Stomach (tissue), 9 donors: ENCODE results near the gene MAPRE2. TPM values are rescaled to one million over a fixed set of nuclear protein-coding genes. Genes with fewer than 3 reads are reported as not detected.

ENCODE experiments used
- DNase-seq, 2 donors: peaks; one replicate each; pipeline versions ENCODE4 v3.0.0 to v3.0.0-alpha.2; 2013 to 2019
- H3K27ac ChIP-seq, 5 donors: fragments of 200-600 bp in 4 of 5; sonication (generic) in 4 of 5; one replicate each; pipeline ENCODE4 v1.5.1; 2013 to 2019; ENCODE audit warnings: mild to moderate bottlenecking in 1 of 5, moderate library complexity in 1 of 5
- H3K27me3 ChIP-seq, 3 donors: fragments of 200-600 bp; sonication (generic); one replicate each; pipeline ENCODE4 v1.5.1; 2017 to 2019; ENCODE audit warnings: mixed run types in 1 of 3
- H3K36me3 ChIP-seq, 4 donors: fragments of 200-600 bp; sonication (generic); 1 replicate in 3 of 4; 2 replicates in 1 of 4; pipeline ENCODE4 v1.5.1; 2016 to 2019
- H3K4me1 ChIP-seq, 4 donors: fragments of 200-600 bp; sonication (generic); one replicate each; pipeline ENCODE4 v1.5.1; 2016 to 2019
- H3K4me3 ChIP-seq, 4 donors: fragments of 200-600 bp; sonication (generic) in 3 of 4; one replicate each; pipeline ENCODE4 v1.5.1; 2016 to 2019; ENCODE audit warnings: mild to moderate bottlenecking in 1 of 4
- H3K9me3 ChIP-seq, 4 donors: fragments of 200-600 bp; sonication (generic); one replicate each; pipeline ENCODE4 v1.5.1; 2016 to 2019
- CTCF ChIP-seq, 7 experiments: fragments of 450-650 bp in 4 of 7; fragments of 200-600 bp in 3 of 7; sonication (generic) in 3 of 7; IDR thresholded peaks; one replicate each; pipeline ENCODE4 v1.5.1; 2016 to 2019; ENCODE audit warnings: antibody characterized with exemption in 7 of 7, control low read depth in 2 of 7, mild to moderate bottlenecking in 1 of 7
- EP300 ChIP-seq: sonication (generic); formaldehyde crosslinking; IDR thresholded peaks from one replicate; pipeline ENCODE4 v1.6.1; 2017; ENCODE audit warnings: antibody characterized with exemption
- POLR2A ChIP-seq, 4 donors: fragments of 450-650 bp; IDR thresholded peaks; one replicate each; pipeline ENCODE4 v1.6.1; 2016; ENCODE audit warnings: antibody characterized with exemption in 4 of 4, control low read depth in 2 of 4, mild to moderate bottlenecking in 1 of 4, moderate library complexity in 1 of 4
- POLR2AphosphoS5 ChIP-seq, 3 donors: sonication (generic); formaldehyde crosslinking; IDR thresholded peaks; one replicate each; pipeline ENCODE4 v1.6.1; 2016; ENCODE audit warnings: antibody characterized with exemption in 3 of 3
- WGBS, 5 donors: extraction: QIAGEN DNeasy Blood & Tissue Kit in 3 of 5; methylation state at CpG; one replicate each; pipeline versions ENCODE4 v1.1.5 to v1.1.7; 2013 to 2018; 5-methylcytosine and 5-hydroxymethylcytosine counted together
- intact Hi-C: fragments of 100-400 bp; cut with DNase I; formaldehyde crosslinking; loops from one replicate; pipeline ENCODE4 v1.15.1; 2023; ENCODE audit warnings: low total_unique reads
- polyA plus RNA-seq, 3 donors: library from polyadenylated mRNA; stranded (reverse); fragments of 200-250 nt; gene quantifications; one replicate each; pipeline ENCODE4 v1.2.3, GENCODE V29; 2013
- total RNA-seq, 5 donors: library from RNA; depleted of rRNA; stranded (reverse); fragments of >200 nt; gene quantifications; one replicate each; pipeline versions ENCODE4 v1.1.0 to v1.2.3, GENCODE V29; 2014 to 2016
- donor health status: healthy with polysubstance abuse.
- donor health status: Bipolar disorder and iron deficiency.
- donor health status: healthy.

MAPRE2 gene
- total and polyA plus RNA-seq, 8 donors, result 7.4 to 258 (median 24.2) TPM

GRCh38 chr18:35099911-35100310 lies 58.7 kb downstream of the MAPRE2 start:
- Histone ChIP-seq H3K9me3 (no peaks in the 10 kb centered on the region), H3K4me3 (no peak overlapping the region), H3K36me3 (peaks cover 0 to 57% (median 32%) of the 10 kb centered on the region in 4 donors), H3K4me1 (peaks cover 0 to 7% (median 0%) of the 10 kb centered on the region in 4 donors), H3K27me3 (no peaks in the 10 kb centered on the region), H3K27ac (no peak overlapping the region)
- intact Hi-C loops, result no loop called here
- TF ChIP-seq CTCF (IDR thresholded peaks at IDR 0.05), result no peak
- TF ChIP-seq POLR2A (IDR thresholded peaks at IDR 0.05), result no peak
- TF ChIP-seq POLR2AphosphoS5 (IDR thresholded peaks at IDR 0.05), result no peak
- TF ChIP-seq EP300, result no peak
- no peak for DNase-seq

DNA sequence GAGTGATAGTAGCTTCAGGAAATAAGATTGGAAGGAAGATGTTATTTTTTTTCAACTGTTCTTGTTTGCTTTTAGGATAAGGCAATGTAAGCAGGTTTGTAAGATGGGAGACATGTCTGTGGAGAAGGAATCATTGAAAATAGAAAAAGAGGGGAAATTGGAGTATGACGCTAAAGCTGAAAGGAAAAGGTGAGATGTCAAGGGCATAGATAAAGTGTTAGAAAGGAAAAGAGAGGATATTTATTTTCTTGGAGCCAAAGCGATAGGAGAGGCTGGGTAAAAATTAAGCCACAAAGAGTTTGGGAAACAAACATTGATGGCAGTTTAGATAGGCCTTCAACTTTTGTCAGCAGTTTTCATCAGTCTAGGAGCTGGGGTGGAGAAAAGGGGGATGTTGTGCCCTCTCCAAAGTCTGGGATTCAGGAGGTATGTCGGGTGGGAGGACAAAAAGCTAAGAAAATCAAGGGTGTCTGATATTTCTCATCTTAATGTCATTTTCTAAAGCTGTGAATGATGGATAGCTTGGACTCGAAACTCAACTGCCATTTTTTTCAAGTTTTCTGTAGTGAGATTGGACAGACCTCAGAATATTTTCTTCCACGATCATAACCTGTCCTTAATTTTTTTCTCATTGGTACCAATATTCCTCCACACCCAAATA lies 63.3 kb downstream of the MAPRE2 start:
- DNase-seq, result no peak
- Histone ChIP-seq H3K27ac (no peak overlapping the region), H3K27me3 (no peaks in the 10 kb centered on the region), H3K9me3 (no peaks in the 10 kb centered on the region), H3K4me1 (peaks cover 0 to 7% (median 0%) of the 10 kb centered on the region in 4 donors), H3K4me3 (no peak overlapping the region), H3K36me3 (peaks cover 0 to 39% (median 17%) of the 10 kb centered on the region in 4 donors)
- 79 to 85% (median 83%) methylated on average over 5 of the region's 5 CpGs for WGBS, 5 donors
- TF ChIP-seq CTCF (IDR thresholded peaks at IDR 0.05) (no peak), POLR2AphosphoS5 (IDR thresholded peaks at IDR 0.05) (no peak), POLR2A (IDR thresholded peaks at IDR 0.05) (no peak), EP300 (no peak)
- intact Hi-C loops, result no loop called here

GRCh38 chr18:35106013-35106844 lies 65.0 kb downstream of the MAPRE2 start:
- Histone ChIP-seq H3K27me3 (no peaks in the 10 kb centered on the region), H3K4me3 (no peak overlapping the region), H3K9me3 (no peaks in the 10 kb centered on the region), H3K36me3 (peaks cover 0 to 23% (median 11%) of the 10 kb centered on the region in 4 donors), H3K27ac (no peak overlapping the region), H3K4me1 (peaks cover 0 to 7% (median 0%) of the 10 kb centered on the region in 4 donors)
- DNase-seq, result no peak
- TF ChIP-seq POLR2A (IDR thresholded peaks at IDR 0.05), result no peak
- TF ChIP-seq POLR2AphosphoS5 (IDR thresholded peaks at IDR 0.05), result no peak
- no peak for TF ChIP-seq EP300
- TF ChIP-seq CTCF (IDR thresholded peaks at IDR 0.05), result no peak
- intact Hi-C loops, result no loop called here
- 83 to 90% (median 86%) methylated on average over 4 of the region's 4 CpGs for WGBS, 5 donors

DNA sequence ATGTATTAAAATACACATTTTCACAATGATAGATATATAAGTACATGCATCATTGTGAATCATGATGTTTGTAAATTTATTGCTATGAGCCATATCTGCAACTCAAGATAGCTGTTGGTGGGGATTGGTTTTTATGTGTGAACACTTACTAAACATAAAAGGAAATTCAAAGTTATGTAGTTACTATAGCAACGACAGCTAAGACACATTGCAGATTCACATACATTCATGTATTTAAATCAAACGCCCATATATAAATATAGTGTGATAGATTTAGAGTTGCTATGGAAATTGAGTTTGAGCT lies 65.6 kb downstream of the MAPRE2 start:
- intact Hi-C loops, result no loop called here
- Histone ChIP-seq H3K27me3 (no peaks in the 10 kb centered on the region), H3K4me3 (no peak overlapping the region), H3K27ac (no peak overlapping the region), H3K4me1 (peaks cover 0 to 7% (median 0%) of the 10 kb centered on the region in 4 donors), H3K9me3 (peaks cover 0 to 6% (median 0%) of the 10 kb centered on the region in 4 donors), H3K36me3 (peaks cover 0 to 18% (median 9%) of the 10 kb centered on the region in 4 donors)
- WGBS, 5 donors, result 66 to 75% (median 69%) methylated on average over 2 of the region's 2 CpGs
- no peak for DNase-seq
- TF ChIP-seq EP300, result no peak
- no peak for TF ChIP-seq CTCF (IDR thresholded peaks at IDR 0.05)
- no peak for TF ChIP-seq POLR2A (IDR thresholded peaks at IDR 0.05)
- TF ChIP-seq POLR2AphosphoS5 (IDR thresholded peaks at IDR 0.05), result no peak
